ENCODE measurements around the gene RESP18.

DNA sequence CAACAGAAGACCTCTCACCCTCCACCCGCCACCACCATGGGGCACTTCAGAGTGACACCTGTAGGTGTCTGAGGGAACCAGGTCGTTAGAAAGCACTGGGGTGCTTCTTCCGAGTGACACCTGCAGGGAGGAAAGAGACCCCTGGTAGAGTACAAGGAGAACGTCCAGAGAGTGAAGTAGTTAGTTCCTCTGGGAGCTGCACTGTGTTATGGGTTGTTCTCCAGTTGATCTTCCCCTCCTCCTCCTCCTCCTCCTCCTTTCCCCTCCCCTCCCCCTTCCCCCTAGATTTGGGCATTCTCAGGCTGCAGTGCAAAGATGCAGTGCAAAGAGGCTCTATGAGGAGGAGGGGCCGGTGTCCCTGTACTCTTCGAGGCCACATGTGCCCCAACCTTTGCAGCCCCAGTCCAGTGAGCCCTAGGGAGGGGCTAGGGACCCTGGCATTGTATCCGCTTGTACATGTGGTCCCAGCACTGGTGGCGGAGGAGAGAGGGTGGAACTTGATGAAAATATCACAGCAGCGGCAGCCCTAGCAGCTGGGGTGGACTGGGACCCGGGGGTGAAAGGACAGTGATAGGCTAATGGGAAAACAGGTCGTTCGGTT lies 52.5 kb downstream of the RESP18 start:
- TF ChIP-seq EZH2 (IDR thresholded peaks at IDR 0.05; ENCODE audit: low read depth) = no peak
- TF ChIP-seq, protein P1, sequence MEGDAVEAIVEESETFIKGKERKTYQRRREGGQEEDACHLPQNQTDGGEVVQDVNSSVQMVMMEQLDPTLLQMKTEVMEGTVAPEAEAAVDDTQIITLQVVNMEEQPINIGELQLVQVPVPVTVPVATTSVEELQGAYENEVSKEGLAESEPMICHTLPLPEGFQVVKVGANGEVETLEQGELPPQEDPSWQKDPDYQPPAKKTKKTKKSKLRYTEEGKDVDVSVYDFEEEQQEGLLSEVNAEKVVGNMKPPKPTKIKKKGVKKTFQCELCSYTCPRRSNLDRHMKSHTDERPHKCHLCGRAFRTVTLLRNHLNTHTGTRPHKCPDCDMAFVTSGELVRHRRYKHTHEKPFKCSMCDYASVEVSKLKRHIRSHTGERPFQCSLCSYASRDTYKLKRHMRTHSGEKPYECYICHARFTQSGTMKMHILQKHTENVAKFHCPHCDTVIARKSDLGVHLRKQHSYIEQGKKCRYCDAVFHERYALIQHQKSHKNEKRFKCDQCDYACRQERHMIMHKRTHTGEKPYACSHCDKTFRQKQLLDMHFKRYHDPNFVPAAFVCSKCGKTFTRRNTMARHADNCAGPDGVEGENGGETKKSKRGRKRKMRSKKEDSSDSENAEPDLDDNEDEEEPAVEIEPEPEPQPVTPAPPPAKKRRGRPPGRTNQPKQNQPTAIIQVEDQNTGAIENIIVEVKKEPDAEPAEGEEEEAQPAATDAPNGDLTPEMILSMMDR (conservative IDR thresholded peaks at IDR 0.05) = no peak

All from PC-9 (cell line).